DND-41 (cell line): ENCODE data around the gene YBX1.

ENCODE experiments used
- ATAC-seq: fragments of 200-7000 bp; cut with Tn5 transposase; 3 replicates; pipeline ENCODE4 v1.9.1; 2021; ENCODE audit warnings: low read depth; ENCODE audit not compliant: insufficient read depth
- DNase-seq: peaks from one replicate; pipeline ENCODE4 v3.0.0-alpha.2; 2020
- H2AFZ ChIP-seq: 2 replicates; pipeline ENCODE4 v1.6.0; 2012; ENCODE audit warnings: low read depth, low read length
- H3K27ac ChIP-seq: 2 replicates; pipeline ENCODE4 v1.5.1; 2012; ENCODE audit warnings: low read length, inconsistent platforms
- H3K27me3 ChIP-seq: fragments of 200-600 bp; sonication (generic); 2 replicates; pipeline ENCODE4 v1.6.0; 2012; ENCODE audit warnings: low read length, mild to moderate bottlenecking, inconsistent platforms; ENCODE audit not compliant: insufficient read depth, poor library complexity
- H3K36me3 ChIP-seq: 2 replicates; pipeline ENCODE4 v1.5.1; 2012; ENCODE audit warnings: low read length, inconsistent platforms; ENCODE audit not compliant: insufficient read depth
- H3K4me1 ChIP-seq: 2 replicates; pipeline ENCODE4 v1.5.1; 2012; ENCODE audit warnings: mild to moderate bottlenecking, low read length; ENCODE audit not compliant: insufficient read depth
- H3K4me2 ChIP-seq: 2 replicates; pipeline ENCODE4 v1.6.0; 2012; ENCODE audit warnings: mild to moderate bottlenecking, moderate library complexity, low read length, inconsistent platforms; ENCODE audit not compliant: insufficient read depth
- H3K4me3 ChIP-seq, 2 experiments: fragments of 200-600 bp in 1 of 2; shearing (Covaris generic) in 1 of 2; 2 replicates each; pipeline ENCODE4 v1.5.1; 2012 to 2016; ENCODE audit warnings: inconsistent platforms in 2 of 2, low read length in 2 of 2, mild to moderate bottlenecking in 2 of 2, low read depth in 1 of 2, moderate library complexity in 1 of 2
- H3K79me2 ChIP-seq: 2 replicates; pipeline ENCODE4 v1.6.0; 2012; ENCODE audit warnings: low read length, inconsistent platforms; ENCODE audit not compliant: insufficient read depth
- H3K9ac ChIP-seq: 2 replicates; pipeline ENCODE4 v1.6.0; 2012; ENCODE audit warnings: low read depth, mild to moderate bottlenecking, inconsistent platforms, low read length, moderate library complexity
- H3K9me3 ChIP-seq: 2 replicates; pipeline ENCODE4 v1.5.1; 2012; ENCODE audit warnings: low read length, moderate library complexity, mild to moderate bottlenecking, inconsistent platforms; ENCODE audit not compliant: insufficient read depth, severe bottlenecking
- H4K20me1 ChIP-seq: 2 replicates; pipeline ENCODE4 v1.6.0; 2012; ENCODE audit warnings: low read length; ENCODE audit not compliant: insufficient read depth
- EZH2 ChIP-seq: IDR thresholded peaks from 3 replicates; pipeline ENCODE4 v1.6.1; 2012; ENCODE audit warnings: borderline replicate concordance, low read depth, mild to moderate bottlenecking, moderate library complexity, low read length, inconsistent platforms; ENCODE audit not compliant: severe bottlenecking
- TF ChIP-seq, protein P1 (sequence below): IDR thresholded peaks from 2 replicates; pipeline ENCODE4 v1.5.1; 2012; ENCODE audit warnings: borderline replicate concordance, low read length, moderate library complexity, mild to moderate bottlenecking; ENCODE audit not compliant: poor library complexity, severe bottlenecking; ENCODE audit errors: extremely low read depth

YBX1 gene

DNA sequence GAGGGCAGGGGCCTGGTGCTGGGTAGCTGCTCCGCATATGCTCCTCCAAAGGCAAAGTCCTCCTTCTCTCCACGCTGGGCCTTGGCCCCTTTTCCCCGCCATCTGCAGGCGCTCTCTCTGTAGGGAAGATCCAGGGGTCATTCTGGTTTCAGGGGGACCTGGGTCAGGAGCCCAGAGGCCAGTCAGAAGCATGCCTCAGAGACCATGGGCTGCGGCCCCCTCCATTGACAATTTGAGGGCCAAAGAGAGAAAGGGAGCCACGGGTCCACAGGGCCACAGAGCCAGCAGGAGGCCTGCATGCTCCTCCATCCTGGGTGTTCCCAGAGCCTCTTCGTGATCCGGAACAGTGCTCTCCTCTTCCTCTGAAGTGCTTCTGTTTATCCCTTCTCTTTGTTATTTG lies 59.9 kb downstream of the YBX1 start:
- no peak overlapping the region for H2AFZ ChIP-seq
- H3K36me3 ChIP-seq = peaks cover 19% of the 10 kb centered on the region
- no peaks in the 10 kb centered on the region for H3K9me3 ChIP-seq
- no peak overlapping the region for H3K4me2 ChIP-seq
- no peaks in the 10 kb centered on the region for H3K27me3 ChIP-seq
- no peak overlapping the region for H3K27ac ChIP-seq
- no peak for DNase-seq
- ATAC-seq = no peak
- no peaks in the 10 kb centered on the region for H3K4me1 ChIP-seq
- no peak overlapping the region for H3K9ac ChIP-seq
- H3K4me3 ChIP-seq = no peak overlapping the region
- no peaks in the 10 kb centered on the region for H4K20me1 ChIP-seq
- TF ChIP-seq, protein P1, sequence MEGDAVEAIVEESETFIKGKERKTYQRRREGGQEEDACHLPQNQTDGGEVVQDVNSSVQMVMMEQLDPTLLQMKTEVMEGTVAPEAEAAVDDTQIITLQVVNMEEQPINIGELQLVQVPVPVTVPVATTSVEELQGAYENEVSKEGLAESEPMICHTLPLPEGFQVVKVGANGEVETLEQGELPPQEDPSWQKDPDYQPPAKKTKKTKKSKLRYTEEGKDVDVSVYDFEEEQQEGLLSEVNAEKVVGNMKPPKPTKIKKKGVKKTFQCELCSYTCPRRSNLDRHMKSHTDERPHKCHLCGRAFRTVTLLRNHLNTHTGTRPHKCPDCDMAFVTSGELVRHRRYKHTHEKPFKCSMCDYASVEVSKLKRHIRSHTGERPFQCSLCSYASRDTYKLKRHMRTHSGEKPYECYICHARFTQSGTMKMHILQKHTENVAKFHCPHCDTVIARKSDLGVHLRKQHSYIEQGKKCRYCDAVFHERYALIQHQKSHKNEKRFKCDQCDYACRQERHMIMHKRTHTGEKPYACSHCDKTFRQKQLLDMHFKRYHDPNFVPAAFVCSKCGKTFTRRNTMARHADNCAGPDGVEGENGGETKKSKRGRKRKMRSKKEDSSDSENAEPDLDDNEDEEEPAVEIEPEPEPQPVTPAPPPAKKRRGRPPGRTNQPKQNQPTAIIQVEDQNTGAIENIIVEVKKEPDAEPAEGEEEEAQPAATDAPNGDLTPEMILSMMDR = no peak
- no peaks in the 10 kb centered on the region for H3K79me2 ChIP-seq

DNA sequence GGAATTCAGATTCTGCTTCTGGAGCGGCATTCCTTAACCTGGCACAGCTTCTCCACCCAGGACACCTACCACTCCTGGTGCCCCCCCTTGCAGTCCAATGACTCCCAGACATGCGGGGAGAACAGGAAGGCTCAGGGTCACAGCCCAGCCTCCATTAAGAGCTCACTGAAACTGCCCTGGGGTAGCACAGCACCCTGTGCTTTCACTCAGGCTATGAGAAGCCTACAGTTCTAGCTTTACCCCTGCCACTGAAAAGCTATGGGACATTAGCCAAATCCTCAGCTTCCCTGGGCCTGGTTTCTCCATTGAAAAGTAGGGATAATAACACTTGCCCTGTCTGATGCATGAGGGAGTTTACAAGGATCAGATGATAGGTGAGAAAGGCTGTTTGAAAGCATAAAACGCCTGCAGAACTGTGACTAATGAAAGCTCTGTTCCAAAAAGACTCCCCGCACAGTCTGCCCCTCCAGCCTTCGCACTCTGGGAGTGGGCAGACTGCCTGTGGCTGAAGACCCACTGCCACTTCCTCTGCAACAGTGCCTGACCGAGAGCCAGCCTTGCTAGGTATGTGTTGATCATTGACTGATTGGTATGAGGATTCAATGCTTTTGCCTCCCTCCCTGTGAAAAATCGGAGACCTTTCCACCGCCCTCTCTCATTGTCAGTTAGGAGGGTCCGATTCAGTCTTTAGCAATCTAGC lies 60.5 kb downstream of the YBX1 start:
- Histone ChIP-seq H3K27me3 (no peaks in the 10 kb centered on the region), H3K4me2 (no peak overlapping the region), H3K9ac (no peak overlapping the region), H3K9me3 (no peaks in the 10 kb centered on the region), H4K20me1 (no peaks in the 10 kb centered on the region), H3K4me3 (no peak overlapping the region), H3K4me1 (no peaks in the 10 kb centered on the region), H2AFZ (no peak overlapping the region), H3K79me2 (no peaks in the 10 kb centered on the region), H3K27ac (no peak overlapping the region), H3K36me3 (peaks cover 25% of the 10 kb centered on the region)
- DNase-seq (no peak), ATAC-seq (no peak)
- TF ChIP-seq, protein P1 = no peak

DNA sequence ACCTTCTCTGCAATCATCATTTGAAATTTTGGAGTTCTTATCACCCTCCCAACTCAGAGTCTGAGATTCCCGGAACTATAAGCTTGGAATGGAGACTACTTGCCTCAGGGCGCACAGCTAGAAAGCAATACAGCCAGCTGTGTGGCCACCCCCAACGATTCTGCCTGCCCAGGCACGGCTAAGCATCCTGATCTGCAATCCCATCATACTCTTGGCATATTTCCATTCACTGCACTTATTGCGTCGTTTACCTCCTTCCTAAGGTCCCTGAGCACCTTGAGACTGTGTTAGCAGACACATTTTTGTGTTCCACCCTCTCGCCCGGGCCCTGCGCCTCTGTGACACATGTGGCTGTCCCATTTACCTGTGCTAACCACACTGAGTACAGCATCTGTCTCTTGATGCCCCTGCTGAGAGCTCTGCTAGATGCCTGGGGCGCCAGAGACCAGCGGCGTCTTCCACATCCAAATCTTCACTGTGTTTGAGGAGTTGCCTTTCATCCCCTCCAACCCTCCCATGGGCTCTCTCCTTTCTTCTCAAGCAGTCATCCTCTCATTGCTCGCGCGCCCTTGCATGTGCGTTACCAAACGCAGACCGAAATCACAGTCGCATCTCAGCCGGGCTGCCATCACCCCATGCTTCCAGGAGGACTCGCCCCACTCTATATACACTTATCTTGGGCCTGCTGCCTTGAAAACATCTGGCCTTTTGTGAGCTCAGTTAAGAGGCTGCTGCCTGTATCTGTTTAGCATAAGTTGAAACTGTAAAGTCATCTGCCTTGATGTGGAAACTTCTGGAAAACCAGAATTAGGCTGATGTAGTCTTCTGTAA lies 61.3 kb downstream of the YBX1 start:
- no peak overlapping the region for H3K9ac ChIP-seq
- no peak for DNase-seq
- no peak for ATAC-seq
- no peak overlapping the region for H3K27ac ChIP-seq
- no peaks in the 10 kb centered on the region for H4K20me1 ChIP-seq
- no peak overlapping the region for H3K4me2 ChIP-seq
- H2AFZ ChIP-seq = no peak overlapping the region
- H3K9me3 ChIP-seq = no peaks in the 10 kb centered on the region
- TF ChIP-seq, protein P1 = no peak
- TF ChIP-seq EZH2 = no peak
- H3K4me1 ChIP-seq = no peaks in the 10 kb centered on the region
- H3K79me2 ChIP-seq = no peaks in the 10 kb centered on the region
- H3K4me3 ChIP-seq = no peak overlapping the region
- H3K36me3 ChIP-seq = peaks cover 33% of the 10 kb centered on the region
- H3K27me3 ChIP-seq = no peaks in the 10 kb centered on the region
